AG09309 (cell line): ENCODE results near the gene CNFN.

Experiments
- DNase-seq: peaks from one replicate; pipeline ENCODE4 v3.0.0-alpha.2; 2010; ENCODE audit warnings: low read depth
- H3K4me3 ChIP-seq: 2 replicates; pipeline ENCODE4 v1.5.1; 2011; ENCODE audit warnings: mild to moderate bottlenecking, low read depth, low read length, moderate library complexity; ENCODE audit not compliant: control insufficient read depth
- CTCF ChIP-seq: IDR thresholded peaks from 2 replicates; pipeline ENCODE4 v1.5.1; 2011; ENCODE audit warnings: mild to moderate bottlenecking, low read depth, low read length, inconsistent platforms; ENCODE audit not compliant: insufficient read depth, control insufficient read depth; ENCODE audit errors: missing control alignments

CNFN gene

DNA sequence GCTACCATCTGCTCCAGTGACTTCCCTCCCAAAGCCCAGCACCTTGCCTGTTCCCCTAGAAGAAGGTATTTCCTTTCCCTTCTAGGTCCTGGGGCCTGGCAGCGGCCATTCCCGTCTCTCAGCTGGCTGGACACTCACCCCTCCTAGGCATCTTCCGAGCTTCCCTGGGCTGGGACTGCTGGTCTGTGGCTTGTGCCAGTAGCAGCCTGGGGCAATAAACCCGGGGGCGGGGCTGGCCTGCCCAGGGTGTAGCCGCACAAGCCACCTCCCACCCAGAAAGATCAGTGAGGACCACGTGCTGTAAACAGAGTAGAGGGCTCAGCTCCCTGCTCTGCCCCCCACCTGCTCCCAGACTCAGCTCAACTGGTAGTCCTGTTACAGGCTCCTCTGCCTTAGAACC is 22.1 kb upstream of the CNFN start:
- H3K4me3 ChIP-seq = no peak overlapping the region
- no peak for DNase-seq
- TF ChIP-seq CTCF = no peak

DNA sequence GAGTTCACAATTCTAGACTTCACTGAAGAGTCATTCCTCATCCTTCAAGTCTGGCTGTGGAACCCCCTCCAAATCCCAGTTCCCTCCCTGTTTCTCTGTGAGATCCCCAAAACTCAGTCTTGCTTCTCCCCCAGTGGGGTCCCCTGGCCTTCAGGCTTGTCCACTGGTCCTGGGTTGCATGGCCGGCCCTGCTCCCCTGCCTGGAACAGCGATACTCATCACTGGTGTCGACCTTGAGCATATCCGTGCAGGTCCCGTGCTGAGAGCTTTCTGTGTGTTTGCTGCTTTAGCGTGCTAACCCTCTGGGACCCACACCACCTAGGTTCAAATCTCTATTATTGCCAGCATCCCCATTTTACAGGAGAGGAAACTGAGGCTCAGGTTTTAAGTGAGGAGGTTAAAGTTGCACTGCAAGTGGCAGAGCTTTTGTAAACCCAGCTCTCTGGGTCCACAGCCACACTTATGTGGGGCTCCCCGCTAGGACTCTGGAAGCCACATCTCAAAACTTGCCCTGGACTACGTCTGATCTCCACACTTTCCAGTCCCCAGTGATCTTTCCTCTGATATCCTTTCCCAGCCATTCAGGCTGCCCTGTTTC is 21.6 kb upstream of the CNFN start:
- H3K4me3 ChIP-seq = no peak overlapping the region
- TF ChIP-seq CTCF = no peak
- no peak for DNase-seq

DNA sequence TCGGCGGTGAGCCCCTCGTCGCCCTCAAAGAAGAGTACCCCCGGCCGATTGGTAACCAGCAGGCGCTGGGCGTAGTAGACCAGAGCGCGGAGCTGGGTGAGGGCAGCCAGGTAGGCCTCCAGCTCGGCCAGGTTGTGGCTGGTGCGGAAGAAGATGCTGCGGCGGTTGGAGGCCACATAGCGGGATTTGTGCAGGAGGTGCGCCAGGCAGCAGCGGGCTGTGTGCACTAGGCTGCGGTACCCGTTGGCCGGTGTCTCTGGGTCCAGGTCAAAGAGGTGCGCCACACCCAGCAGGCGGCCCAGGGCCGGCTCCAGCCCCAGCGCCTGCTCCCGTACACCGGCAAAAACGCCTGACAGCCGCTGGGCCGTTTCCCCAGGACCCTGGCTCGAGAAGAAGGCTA is 20.3 kb upstream of the CNFN start:
- TF ChIP-seq CTCF = no peak
- H3K4me3 ChIP-seq = no peak overlapping the region

GRCh38 chr19:42409477-42409876 is 19.4 kb upstream of the CNFN start:
- no peak for TF ChIP-seq CTCF
- DNase-seq = no peak
- no peak overlapping the region for H3K4me3 ChIP-seq

More for the DNA sequence above, 20.3 kb upstream of the CNFN start:
- DNase-seq = no peak

DNA sequence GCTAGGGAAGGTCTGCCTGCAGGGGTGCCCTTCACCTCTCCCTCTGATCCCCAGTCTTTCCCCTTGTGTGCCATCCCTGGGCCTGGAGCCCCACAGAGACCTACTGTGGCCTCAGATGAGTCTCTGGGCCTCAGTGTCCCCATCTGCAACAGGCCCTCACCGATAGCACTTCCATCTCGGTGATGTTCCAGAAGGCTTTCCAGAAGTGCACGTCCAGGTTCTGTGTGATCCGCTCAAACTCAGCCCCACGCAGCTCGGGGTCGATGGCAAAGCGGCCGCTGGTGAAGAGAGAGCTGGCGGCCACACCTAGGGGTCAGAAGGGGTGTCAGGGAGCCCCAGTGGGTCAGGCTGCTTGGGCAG is 17.7 kb upstream of the CNFN start:
- no peak overlapping the region for H3K4me3 ChIP-seq
- TF ChIP-seq CTCF = no peak
- DNase-seq = no peak

- no peak for DNase-seq
- no peak for TF ChIP-seq CTCF
- H3K4me3 ChIP-seq = no peak overlapping the region
These were observed 17.2 kb upstream of the CNFN start for GRCh38 chr19:42407085-42407815.
